Activated effector memory CD4-positive, alpha-beta T cell treated with Interleukin-2 at 50 U/mL for 16 hours (primary cell): ENCODE results near the gene SPTBN4.
"Not testable (repeated sequence)": the region's sequence is repeated elsewhere in the genome, so short reads cannot be mapped to it uniquely, and the experiment has no call there.

Experiments used
- DNase-seq: peaks from one replicate; pipeline ENCODE4 v3.0.0-alpha.2; 2020

The SPTBN4 gene

DNA sequence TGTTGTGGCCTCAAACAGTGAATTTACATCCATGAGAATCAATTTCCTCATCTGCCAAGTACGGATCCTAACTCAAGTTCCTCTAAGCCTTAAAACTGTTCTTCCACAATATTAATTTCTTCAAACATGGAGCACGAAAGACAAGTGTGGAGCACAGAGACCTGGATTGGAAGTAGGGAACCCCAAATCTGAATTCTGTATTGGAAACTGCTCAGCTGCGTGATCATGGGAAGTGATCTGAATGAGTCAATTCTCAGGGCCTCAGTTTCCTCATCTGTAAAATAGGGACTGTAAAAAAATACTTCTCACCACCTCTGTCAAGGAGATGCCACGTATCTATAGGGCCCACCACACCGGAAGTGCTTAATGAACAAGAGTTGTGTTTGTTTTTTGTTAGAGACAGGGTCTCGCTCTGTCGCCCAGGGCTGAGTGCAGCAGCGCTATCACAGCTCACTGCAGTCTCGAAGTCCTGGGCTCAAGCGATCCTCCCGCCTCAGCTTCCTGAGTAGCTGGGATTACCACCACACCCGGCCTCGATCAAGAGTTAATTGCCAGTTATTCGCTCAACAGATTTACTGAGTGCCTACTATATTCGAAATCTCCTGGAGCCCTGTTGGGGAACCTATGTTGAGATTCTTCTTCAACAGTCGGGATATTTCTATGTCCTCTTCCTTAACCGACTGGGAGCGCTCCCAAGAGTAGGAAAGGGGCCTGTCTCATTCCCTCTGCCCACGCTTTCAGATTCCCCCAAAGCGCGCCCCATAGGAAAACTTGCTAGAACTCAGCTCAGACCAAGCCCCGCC is 24.3 kb upstream of the SPTBN4 start:
- no peak for DNase-seq

GRCh38 chr19:40443131-40443999 is 23.4 kb upstream of the SPTBN4 start:
- DNase-seq, result peak; percentile 98

DNA sequence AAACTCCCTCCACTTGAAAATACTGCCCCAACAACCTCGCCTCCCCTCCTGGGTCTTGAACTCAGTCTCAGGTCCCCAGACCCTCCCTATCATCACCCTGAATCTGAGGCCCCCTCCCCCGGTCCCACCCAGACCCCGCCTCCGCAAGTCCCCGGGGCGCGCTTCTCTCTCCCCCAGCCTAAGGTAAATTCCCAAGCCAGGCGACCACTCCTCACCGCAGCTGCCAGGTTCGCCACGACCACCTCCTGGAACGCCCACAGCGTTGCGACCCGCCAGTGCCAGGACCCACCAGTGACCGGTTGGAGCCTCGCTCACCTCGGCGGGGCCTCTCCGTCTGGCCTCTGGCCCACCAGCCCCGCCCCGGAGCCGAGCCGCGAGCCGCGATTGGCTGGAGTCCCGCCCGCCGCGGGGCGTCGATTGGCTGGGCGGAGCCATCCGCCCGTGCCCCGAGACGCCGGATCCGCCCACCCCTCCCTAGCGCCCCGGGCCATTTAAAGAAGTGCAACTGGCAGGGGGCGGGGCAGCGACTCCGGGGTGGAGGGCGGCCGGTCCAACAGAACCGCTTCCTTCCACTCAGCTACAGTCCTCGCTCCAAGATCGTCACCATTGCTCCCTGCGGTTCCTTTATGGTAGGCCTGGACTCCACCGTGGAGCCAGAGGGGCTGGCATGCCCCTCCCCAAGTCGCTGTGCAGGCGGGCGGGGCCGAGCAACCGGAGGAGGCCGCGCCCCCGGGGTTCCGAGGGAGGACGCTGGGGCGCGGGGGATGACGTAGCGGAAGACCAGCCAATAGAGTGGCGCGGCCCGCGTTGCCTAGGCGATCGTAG is 22.6 kb upstream of the SPTBN4 start, which contains the start of gene SERTAD3:
Gene SERTAD3, minus strand, starts transcription at position 336 of the 825 bp plus-strand sequence. CDS start 2,255 bp downstream, outside the sequence.
- peak; percentile 97 for DNase-seq

DNA sequence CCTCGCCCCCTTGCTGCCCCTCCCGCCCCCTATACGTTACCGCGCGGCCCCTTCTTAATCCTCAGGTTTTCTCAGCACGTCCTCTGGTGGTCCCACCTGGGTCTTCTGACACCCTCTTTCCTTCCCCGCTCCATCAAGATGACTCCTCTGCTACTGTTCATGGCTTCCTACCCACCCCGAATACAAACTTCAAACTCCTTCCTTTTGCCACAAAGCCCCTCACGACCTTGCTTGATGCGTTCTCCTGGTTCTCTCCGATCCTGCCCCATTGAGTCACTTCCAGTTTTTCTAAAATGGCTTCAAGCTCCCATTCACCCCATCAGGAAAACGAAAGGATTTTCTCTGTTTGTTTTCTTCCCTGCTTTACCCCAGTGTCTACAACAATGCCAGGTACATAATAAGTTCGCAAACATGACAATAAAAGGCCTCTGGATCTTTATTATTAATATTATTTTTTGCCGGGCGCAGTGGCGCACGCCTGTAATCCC is 21.9 kb upstream of the SPTBN4 start:
- DNase-seq, result no peak

GRCh38 chr19:40445780-40446262 is 21.0 kb upstream of the SPTBN4 start:
- DNase-seq, result no peak

DNA sequence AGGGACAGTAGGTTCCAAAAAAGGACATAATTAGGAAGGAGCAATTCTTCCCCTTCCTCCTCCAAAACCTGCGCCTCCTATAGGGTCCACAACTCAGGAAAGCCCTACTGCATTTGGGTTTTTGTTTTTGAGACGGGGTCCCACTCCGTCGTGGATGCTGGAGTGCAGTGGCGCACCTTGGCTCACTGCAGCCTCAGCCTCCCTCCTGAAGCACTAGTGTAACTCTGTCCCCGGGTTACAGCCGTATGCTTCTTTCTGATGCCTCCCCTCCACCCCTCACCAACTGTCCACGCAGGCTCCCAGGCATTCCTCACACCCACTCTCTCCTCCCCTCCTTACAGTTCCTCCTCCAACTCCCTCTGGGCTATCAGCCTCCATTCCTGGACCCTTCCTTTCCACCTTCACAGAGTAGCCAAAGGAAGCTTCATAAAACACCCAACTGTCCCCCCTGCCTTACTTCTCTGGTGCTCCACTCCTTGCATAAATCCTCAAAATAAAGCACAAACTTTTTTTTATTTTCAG is 20.5 kb upstream of the SPTBN4 start:
- no peak for DNase-seq

GRCh38 chr19:40449506-40449905 is 17.3 kb upstream of the SPTBN4 start:
- DNase-seq, result no peak

DNA sequence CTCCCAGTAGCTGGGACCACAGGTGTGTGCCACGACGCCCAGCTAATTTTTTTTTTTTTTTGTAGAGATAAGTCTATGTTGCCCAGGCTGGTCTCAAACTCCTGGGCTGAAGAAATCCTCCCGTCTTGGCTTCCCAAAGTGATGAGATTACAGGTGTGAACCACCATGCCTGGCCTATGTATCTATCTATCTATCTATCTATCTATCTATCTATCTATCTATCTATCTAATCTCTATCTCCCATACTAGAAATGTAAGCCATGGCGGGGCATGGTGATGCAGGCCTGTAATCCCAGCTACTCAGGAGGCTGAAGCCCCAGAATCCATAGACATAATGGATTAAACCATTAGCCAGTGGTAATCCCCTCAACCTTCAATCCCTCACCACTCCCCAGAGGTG is 16.1 kb upstream of the SPTBN4 start:
- DNase-seq, result no peak

DNA sequence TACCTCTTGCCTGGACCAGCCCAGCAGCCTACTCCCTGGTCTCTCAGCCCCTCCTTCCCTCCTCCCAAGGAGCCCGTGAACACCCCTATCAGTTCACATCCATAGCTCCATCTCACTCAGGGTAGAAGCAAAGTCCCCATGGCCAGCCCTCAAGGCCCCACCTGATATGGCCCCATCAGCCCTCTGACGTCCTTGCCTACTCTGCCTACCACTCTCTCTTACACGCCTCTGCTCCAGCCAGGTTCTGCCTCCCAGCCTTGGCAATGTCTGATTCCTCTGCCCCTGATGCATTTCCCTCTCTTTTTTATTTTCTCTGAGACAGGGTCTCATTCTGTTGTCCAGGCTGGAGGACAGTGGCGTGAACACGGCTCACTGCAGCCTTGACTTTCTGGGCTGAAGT is 14.8 kb upstream of the SPTBN4 start:
- DNase-seq, result no peak

GRCh38 chr19:40453151-40453735 is 13.6 kb upstream of the SPTBN4 start:
- no peak for DNase-seq

DNA sequence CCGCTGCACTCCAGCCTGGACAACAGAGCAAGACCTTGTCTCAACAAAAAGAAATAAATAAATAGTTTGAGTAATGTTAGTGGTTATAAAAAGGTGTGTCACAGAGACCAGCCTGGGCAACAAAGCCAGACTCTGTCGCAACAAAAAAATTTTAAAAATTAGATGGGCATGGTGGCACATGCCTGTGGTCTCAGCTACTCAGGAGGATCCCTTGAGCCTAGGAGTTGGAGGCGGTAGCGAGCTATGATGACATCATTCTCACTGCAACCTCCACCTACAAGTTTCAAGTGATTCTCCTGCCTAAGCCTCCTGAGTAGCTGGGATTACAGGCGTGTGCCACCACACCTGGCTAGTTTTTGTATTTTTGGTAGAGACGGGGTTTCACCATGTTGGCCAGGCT is 12.9 kb upstream of the SPTBN4 start:
- not testable (repeated sequence) for DNase-seq

- DNase-seq, result no peak
Measured at GRCh38 chr19:40457048-40457447, 9.8 kb upstream of the SPTBN4 start.

- no peak for DNase-seq
Measured at GRCh38 chr19:40457953-40458596, 8.7 kb upstream of the SPTBN4 start.

DNA sequence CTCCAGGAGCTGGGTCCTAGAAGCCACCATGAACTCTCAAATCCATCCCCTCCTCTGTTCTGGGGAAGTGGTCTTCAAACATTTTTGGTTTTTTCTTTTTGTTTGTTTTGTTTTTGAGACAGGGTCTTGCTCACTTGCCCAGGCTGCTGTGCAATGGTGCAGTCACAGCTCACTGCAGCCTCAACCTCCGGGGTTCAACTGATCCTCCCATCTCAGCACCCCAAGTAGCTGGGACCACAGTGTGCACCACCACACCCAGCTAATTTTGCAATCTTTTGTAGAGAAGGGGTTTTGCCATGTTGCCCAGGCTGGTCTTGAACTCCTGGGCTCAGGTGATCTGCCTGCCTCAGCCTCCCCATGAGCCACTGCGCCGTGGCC is 8.2 kb upstream of the SPTBN4 start:
- DNase-seq, result no peak

GRCh38 chr19:40460185-40460584 is 6.6 kb upstream of the SPTBN4 start:
- DNase-seq, result no peak

- DNase-seq, result no peak
Measured at GRCh38 chr19:40461669-40462221, 5.1 kb upstream of the SPTBN4 start.

DNA sequence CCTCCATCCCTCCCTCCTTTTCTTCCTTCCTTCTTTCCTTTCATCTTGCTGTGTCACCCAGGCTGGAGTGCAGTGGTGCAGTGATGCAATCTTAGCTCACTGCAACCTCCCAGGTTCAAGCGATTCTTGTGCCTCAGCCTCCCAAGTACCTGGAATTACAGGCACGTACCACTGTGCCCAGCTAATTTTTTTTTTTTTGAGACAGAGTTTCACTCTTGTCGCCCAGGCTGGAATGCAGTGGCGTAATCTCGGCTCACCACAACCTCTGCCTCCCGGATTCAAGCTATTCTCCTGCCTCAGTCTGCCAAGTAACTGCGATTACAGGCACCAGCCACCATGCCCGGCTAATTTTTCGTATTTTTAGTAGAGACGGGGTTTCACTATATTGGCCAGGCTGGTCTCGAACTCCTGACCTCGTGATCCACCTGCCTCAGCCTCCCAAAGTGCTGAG is 3.2 kb upstream of the SPTBN4 start:
- DNase-seq, result not testable (repeated sequence)

GRCh38 chr19:40464059-40465024 is 2.5 kb upstream of the SPTBN4 start:
- DNase-seq, result peak; percentile 49

- DNase-seq, result no peak
Measured at GRCh38 chr19:40465025-40465556, 1.7 kb upstream of the SPTBN4 start.
